Gastroesophageal sphincter (tissue), 4 donors: Measurements from ENCODE around the gene CHERP. TPM values are rescaled to one million over a fixed set of nuclear protein-coding genes. Genes with fewer than 3 reads are reported as not detected.

Experiments
- ATAC-seq: fragments of 150-250 bp; one replicate; pipeline ENCODE4 v1.9.1; 2016; ENCODE audit warnings: mild to moderate bottlenecking, moderate library complexity
- H3K27ac ChIP-seq, 4 donors: fragments of 200-600 bp; sonication (generic) in 3 of 4; 1 replicate in 3 of 4; 2 replicates in 1 of 4; pipeline ENCODE4 v1.5.1; 2016 to 2019
- H3K27me3 ChIP-seq: fragments of 200-600 bp; sonication (generic); one replicate; pipeline ENCODE4 v1.5.1; 2019
- H3K36me3 ChIP-seq, 2 donors: fragments of 200-600 bp; sonication (generic); one replicate each; pipeline ENCODE4 v1.5.1; 2019; ENCODE audit warnings: control low read depth in 1 of 2
- H3K4me1 ChIP-seq, 3 donors: fragments of 200-600 bp; sonication (generic); 1 replicate in 2 of 3; 2 replicates in 1 of 3; pipeline ENCODE4 v1.5.1; 2016 to 2019; ENCODE audit warnings: control low read depth in 2 of 3
- H3K4me3 ChIP-seq, 2 donors: fragments of 200-600 bp; sonication (generic); one replicate each; pipeline ENCODE4 v1.5.1; 2019; ENCODE audit warnings: mild to moderate bottlenecking in 1 of 2, moderate library complexity in 1 of 2
- H3K9me3 ChIP-seq, 3 donors: fragments of 200-600 bp; sonication (generic); one replicate each; pipeline ENCODE4 v1.5.1; 2017 to 2019; ENCODE audit warnings: control low read depth in 2 of 3
- EP300 ChIP-seq: sonication (generic); formaldehyde crosslinking; IDR thresholded peaks from one replicate; pipeline ENCODE4 v1.6.1; 2017; ENCODE audit warnings: antibody characterized with exemption, mild to moderate bottlenecking
- POLR2A ChIP-seq, 2 donors: fragments of 450-650 bp; IDR thresholded peaks; one replicate each; pipeline ENCODE4 v1.6.1; 2017; ENCODE audit warnings: antibody characterized with exemption in 2 of 2, mild to moderate bottlenecking in 2 of 2, moderate library complexity in 1 of 2
- POLR2AphosphoS5 ChIP-seq: sonication (generic); formaldehyde crosslinking; IDR thresholded peaks from one replicate; pipeline ENCODE4 v1.6.1; 2017; ENCODE audit warnings: antibody characterized with exemption
- WGBS, 2 donors: methylation state at CpG; one replicate each; pipeline ENCODE4 v1.1.5; 2018; ENCODE audit warnings: low coverage in 1 of 2; 5-methylcytosine and 5-hydroxymethylcytosine counted together
- total RNA-seq, 4 donors: library from RNA; depleted of rRNA; stranded (reverse); fragments of >200 nt; gene quantifications; one replicate each; pipeline ENCODE4 v1.1.0, GENCODE V29; 2016
- TF ChIP-seq, protein P1 (sequence below), 4 experiments: fragments of 200-600 bp in 2 of 4; fragments of 450-650 bp in 2 of 4; sonication (generic) in 1 of 4; IDR thresholded peaks; one replicate each; pipeline ENCODE4 v1.5.1; 2017 to 2019; ENCODE audit warnings: antibody characterized with exemption in 4 of 4, mild to moderate bottlenecking in 2 of 4, moderate library complexity in 2 of 4

The CHERP gene
- total RNA-seq, 4 donors from 2014 or later, result 5.7 to 12.7 (median 6.6) TPM

DNA sequence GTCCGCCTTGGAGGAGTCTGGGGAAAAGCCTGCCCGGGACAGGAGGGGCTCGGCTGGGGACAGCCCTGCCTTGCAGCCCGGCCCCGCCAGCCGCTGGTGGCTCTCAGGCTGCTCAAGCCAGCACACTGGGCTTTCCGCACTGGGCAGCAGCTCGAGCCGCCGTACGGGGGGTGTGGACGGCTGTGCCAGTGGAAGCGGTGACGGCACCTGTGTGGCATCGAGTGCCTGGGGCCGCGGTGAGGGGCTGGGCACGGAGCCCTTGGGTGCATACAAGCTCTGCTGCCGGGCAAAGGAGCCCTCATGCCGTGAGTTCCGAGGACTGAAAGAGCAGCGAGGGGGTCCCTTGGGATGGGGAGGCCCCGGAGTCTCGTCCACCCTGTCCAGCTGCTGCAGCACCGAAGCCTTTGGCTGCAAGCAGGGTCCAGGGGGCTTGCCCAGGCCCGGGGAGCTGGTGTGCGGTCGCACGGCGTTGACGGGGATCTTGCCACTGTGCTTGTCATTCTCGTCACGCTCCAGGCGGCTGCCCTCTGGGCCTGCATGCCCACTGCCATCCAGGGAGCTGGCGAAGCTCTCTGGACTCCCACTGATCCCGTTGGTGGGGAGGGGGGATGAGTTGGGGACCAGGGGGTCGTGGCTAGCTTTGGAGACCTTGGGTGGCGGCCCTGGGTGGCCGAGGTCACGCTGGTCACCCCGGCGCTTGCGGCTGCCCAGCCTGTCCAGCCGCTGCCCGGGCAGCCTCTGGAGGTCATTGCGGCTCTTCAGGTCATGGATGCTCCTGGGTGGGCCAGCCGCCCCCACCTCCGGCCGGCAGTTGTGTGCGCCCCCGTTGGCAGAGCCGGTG, 34.7 kb upstream of the CHERP start:
- no peak for ATAC-seq
- no peak overlapping the region for H3K27ac ChIP-seq
- H3K27me3 ChIP-seq, result no peaks in the 10 kb centered on the region
- peaks cover 0 to 54% of the 10 kb centered on the region in 2 donors for H3K36me3 ChIP-seq
- TF ChIP-seq POLR2A (IDR thresholded peaks at IDR 0.05) (no peak), EP300 (no peak), POLR2AphosphoS5 (no peak)
- TF ChIP-seq, protein P1, sequence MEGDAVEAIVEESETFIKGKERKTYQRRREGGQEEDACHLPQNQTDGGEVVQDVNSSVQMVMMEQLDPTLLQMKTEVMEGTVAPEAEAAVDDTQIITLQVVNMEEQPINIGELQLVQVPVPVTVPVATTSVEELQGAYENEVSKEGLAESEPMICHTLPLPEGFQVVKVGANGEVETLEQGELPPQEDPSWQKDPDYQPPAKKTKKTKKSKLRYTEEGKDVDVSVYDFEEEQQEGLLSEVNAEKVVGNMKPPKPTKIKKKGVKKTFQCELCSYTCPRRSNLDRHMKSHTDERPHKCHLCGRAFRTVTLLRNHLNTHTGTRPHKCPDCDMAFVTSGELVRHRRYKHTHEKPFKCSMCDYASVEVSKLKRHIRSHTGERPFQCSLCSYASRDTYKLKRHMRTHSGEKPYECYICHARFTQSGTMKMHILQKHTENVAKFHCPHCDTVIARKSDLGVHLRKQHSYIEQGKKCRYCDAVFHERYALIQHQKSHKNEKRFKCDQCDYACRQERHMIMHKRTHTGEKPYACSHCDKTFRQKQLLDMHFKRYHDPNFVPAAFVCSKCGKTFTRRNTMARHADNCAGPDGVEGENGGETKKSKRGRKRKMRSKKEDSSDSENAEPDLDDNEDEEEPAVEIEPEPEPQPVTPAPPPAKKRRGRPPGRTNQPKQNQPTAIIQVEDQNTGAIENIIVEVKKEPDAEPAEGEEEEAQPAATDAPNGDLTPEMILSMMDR (IDR thresholded peaks at IDR 0.05), result no peak
- WGBS, 2 donors, result 70 to 100% methylated on average over 1 to 2 of the region's 52 CpGs
- H3K4me1 ChIP-seq, result peaks cover 0 to 78% (median 23%) of the 10 kb centered on the region in 3 donors
- no peak overlapping the region for H3K4me3 ChIP-seq
- no peaks in the 10 kb centered on the region for H3K9me3 ChIP-seq

DNA sequence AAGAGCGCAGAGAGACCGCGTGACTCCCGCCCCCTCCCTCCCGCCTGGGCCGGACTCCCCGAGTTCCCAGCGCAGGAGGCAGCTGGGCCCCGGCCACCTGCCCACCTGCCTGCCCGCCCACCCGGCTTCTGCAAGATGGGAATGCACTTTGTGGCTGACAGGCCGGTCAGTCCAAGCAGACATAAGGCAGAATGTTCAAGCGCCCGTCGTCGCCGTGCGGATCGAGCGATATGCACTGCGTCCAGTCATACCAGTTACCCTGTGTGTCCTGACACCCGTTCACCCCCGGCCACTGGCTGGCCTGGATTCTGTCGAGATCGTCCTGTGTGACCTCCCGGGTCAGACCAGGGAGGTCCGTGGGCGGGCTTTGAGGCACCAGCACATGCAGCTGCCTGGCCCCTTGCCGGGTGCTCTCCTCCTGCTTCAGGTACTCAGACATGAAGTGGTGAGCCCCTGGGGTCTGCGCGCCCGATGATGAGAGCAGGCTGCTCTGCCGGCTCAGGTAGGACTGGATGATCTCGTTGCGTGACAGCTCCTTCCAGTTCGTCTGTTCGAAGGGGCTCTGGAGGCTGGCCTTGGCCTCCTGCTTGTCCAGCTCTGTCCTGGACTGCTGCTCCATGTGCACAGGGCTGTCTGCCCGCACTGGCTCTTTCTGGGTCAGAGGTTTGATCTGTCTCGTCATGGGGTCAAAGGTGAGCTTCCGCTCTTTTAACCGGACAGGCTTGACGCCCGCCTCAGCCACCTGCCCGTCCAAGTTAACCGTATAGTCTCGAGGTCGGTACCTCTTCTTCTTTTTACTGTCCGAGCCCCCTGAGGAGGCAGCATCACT, 33.8 kb upstream of the CHERP start:
- H3K4me1 ChIP-seq, result peaks cover 0 to 78% (median 23%) of the 10 kb centered on the region in 3 donors
- TF ChIP-seq POLR2AphosphoS5 (no peak), EP300 (no peak), POLR2A (IDR thresholded peaks at IDR 0.05) (no peak)
- TF ChIP-seq, protein P1 (IDR thresholded peaks at IDR 0.05), result no peak
- no peak for ATAC-seq
- H3K27me3 ChIP-seq, result no peaks in the 10 kb centered on the region
- H3K36me3 ChIP-seq, result peaks cover 0 to 54% of the 10 kb centered on the region in 2 donors
- WGBS, 2 donors, result no CpG with 5 or more reads among the region's 48 CpGs
- H3K27ac ChIP-seq, result no peak overlapping the region
- H3K9me3 ChIP-seq, result no peaks in the 10 kb centered on the region
- H3K4me3 ChIP-seq, result no peak overlapping the region

DNA sequence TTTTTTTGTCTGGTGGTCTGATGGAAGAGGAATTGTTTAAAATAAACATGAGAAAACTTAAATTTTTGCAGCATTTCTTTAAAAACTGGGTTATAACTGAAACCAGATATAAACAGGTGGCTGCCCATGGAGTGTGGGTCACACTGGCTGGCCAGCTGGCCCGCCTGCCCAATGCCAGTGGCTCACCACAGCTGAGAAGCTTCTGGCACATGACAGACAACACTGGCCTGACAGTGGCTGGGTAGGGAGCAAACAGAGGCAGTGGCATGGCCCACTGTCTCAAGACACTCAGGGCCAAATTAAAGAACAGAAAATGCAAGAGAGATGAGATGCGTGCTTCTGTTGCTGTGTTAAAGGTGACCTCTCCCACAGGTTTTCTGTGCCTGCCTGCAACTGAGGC, 33.0 kb upstream of the CHERP start:
- Histone ChIP-seq H3K27ac (no peak overlapping the region), H3K36me3 (peaks cover 0 to 57% of the 10 kb centered on the region in 2 donors), H3K9me3 (no peaks in the 10 kb centered on the region), H3K4me1 (peaks cover 0 to 79% (median 27%) of the 10 kb centered on the region in 3 donors), H3K4me3 (no peak overlapping the region), H3K27me3 (no peaks in the 10 kb centered on the region)
- WGBS, 2 donors, result no CpG with 5 or more reads among the region's 2 CpGs
- no peak for ATAC-seq
- TF ChIP-seq POLR2AphosphoS5, result no peak
- TF ChIP-seq, protein P1 (IDR thresholded peaks at IDR 0.05), result no peak
- TF ChIP-seq EP300, result no peak
- TF ChIP-seq POLR2A (IDR thresholded peaks at IDR 0.05), result no peak

DNA sequence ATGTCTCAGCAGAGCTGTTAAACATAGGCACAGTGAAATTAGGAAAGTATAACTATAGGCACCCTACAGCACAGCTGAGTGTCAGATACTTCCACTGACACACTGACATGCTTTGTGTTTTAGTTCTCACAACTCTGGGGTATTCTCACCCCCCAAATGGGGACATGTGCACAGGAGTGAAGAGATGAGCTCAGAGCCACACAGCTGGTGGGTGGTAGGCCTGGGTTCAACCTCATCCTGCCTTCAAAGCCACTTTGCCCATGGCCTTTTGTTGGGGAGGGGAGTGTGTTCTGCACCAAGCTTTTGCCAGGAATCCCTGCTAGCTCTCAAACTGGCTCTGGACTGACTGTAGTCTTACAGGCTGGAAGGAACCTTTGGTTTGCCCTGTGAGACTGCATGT, 31.7 kb upstream of the CHERP start:
- no peaks in the 10 kb centered on the region for H3K9me3 ChIP-seq
- H3K36me3 ChIP-seq, result peaks cover 0 to 61% of the 10 kb centered on the region in 2 donors
- peak overlapping the region in 1 of 2 donors; percentile 80 for H3K4me3 ChIP-seq
- H3K4me1 ChIP-seq, result peaks cover 0 to 75% (median 27%) of the 10 kb centered on the region in 3 donors
- TF ChIP-seq POLR2AphosphoS5 (no peak), POLR2A (IDR thresholded peaks at IDR 0.05) (no peak)
- H3K27ac ChIP-seq, result peak overlapping the region in 2 of 4 donors; percentile 20 to 90
- no peak for ATAC-seq
- no peaks in the 10 kb centered on the region for H3K27me3 ChIP-seq

DNA sequence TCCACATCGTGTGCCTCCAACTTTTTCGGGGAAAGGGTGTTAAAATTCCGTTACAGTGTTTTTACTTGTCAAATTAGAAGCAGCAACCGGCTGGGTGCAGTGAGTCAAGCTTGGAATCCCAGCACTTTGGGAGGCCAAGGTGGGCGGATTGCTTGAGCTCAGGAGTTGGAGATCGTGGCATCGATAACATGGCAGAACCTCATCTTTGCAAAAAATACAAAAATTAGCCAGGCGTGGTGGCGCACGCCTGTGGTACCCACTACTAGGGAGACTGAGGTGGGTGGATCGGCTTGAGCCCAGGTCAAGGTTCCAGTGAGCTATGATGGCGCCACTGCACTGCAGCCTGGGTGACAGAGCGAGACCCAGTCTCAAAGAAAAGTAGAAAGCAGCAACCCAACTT, 31.1 kb upstream of the CHERP start:
- whole genome bisulfite sequencing, 2 donors, result 39 to 41% methylated on average over 5 to 6 of the region's 13 CpGs
- Histone ChIP-seq H3K36me3 (peaks cover 0 to 61% of the 10 kb centered on the region in 2 donors), H3K4me3 (peak overlapping the region; percentile 62 to 80), H3K4me1 (peaks cover 0 to 75% (median 27%) of the 10 kb centered on the region in 3 donors), H3K27ac (peak overlapping the region in 3 of 4 donors; percentile 88 to 90 (median 90)), H3K9me3 (no peaks in the 10 kb centered on the region), H3K27me3 (no peaks in the 10 kb centered on the region)
- ATAC-seq, result no peak
- no peak for TF ChIP-seq EP300
- TF ChIP-seq POLR2AphosphoS5, result no peak
- TF ChIP-seq POLR2A (IDR thresholded peaks at IDR 0.05), result no peak
- TF ChIP-seq, protein P1 (IDR thresholded peaks at IDR 0.05), result no peak
